Measurements from ENCODE around the gene ABHD12.
"Not testable (repeated sequence)": the region's sequence is repeated elsewhere in the genome, so short reads cannot be mapped to it uniquely, and the experiment has no call there.

The ABHD12 gene

GRCh38 chr20:25390538-25391528 is at the start of gene ABHD12:
Gene ABHD12 (minus strand): TSS chr20:25390835. CDS start chr20:25390703, 132 bp downstream.
- peak; percentile 93 for DNase-seq (ENCODE audit: low read depth, low spot score)

- no peak for DNase-seq (ENCODE audit: low read depth, low spot score)
Observed at GRCh38 chr20:25439328-25439727, 48.7 kb upstream of the ABHD12 start.

- DNase-seq (ENCODE audit: low read depth, low spot score), result no peak
Observed at GRCh38 chr20:25437153-25437581, 46.5 kb upstream of the ABHD12 start.

GRCh38 chr20:25424536-25424935 is 33.9 kb upstream of the ABHD12 start:
- no peak for DNase-seq (ENCODE audit: low read depth, low spot score)

GRCh38 chr20:25422032-25422431 is 31.4 kb upstream of the ABHD12 start:
- no peak for DNase-seq (ENCODE audit: low read depth, low spot score)

- DNase-seq (ENCODE audit: low read depth, low spot score), result no peak
Observed at GRCh38 chr20:25421102-25421501, 30.5 kb upstream of the ABHD12 start.

GRCh38 chr20:25418776-25419175 is 28.1 kb upstream of the ABHD12 start:
- no peak for DNase-seq (ENCODE audit: low read depth, low spot score)

- DNase-seq (ENCODE audit: low read depth, low spot score), result no peak
Observed at GRCh38 chr20:25408890-25409289, 18.3 kb upstream of the ABHD12 start.

- DNase-seq (ENCODE audit: low read depth, low spot score), result no peak
Observed at GRCh38 chr20:25408170-25408547, 17.5 kb upstream of the ABHD12 start.

GRCh38 chr20:25407311-25408169 is 16.9 kb upstream of the ABHD12 start, which contains the start of gene GINS1:
Gene GINS1 (plus strand): TSS chr20:25407673. CDS start chr20:25407821, 148 bp downstream.
- peak; percentile 52 for DNase-seq (ENCODE audit: low read depth, low spot score)

GRCh38 chr20:25402583-25402982 is 11.9 kb upstream of the ABHD12 start:
- DNase-seq (ENCODE audit: low read depth, low spot score), result no peak

- DNase-seq (ENCODE audit: low read depth, low spot score), result not testable (repeated sequence)
Observed at GRCh38 chr20:25400291-25400732, 9.7 kb upstream of the ABHD12 start.

GRCh38 chr20:25399037-25399430 is 8.4 kb upstream of the ABHD12 start:
- DNase-seq (ENCODE audit: low read depth, low spot score), result no peak

GRCh38 chr20:25398376-25399036 is 7.9 kb upstream of the ABHD12 start:
- DNase-seq (ENCODE audit: low read depth, low spot score), result no peak

GRCh38 chr20:25397821-25398220 is 7.2 kb upstream of the ABHD12 start:
- no peak for DNase-seq (ENCODE audit: low read depth, low spot score)

GRCh38 chr20:25397096-25397495 is 6.5 kb upstream of the ABHD12 start:
- no peak for DNase-seq (ENCODE audit: low read depth, low spot score)

- no peak for DNase-seq (ENCODE audit: low read depth, low spot score)
Observed at GRCh38 chr20:25394996-25395395, 4.4 kb upstream of the ABHD12 start.

- DNase-seq (ENCODE audit: low read depth, low spot score), result no peak
Observed at GRCh38 chr20:25394276-25394675, 3.6 kb upstream of the ABHD12 start.

- DNase-seq (ENCODE audit: low read depth, low spot score), result no peak
Observed at GRCh38 chr20:25389858-25390537, 637 bp downstream of the ABHD12 start.

- DNase-seq (ENCODE audit: low read depth, low spot score), result no peak
Observed at GRCh38 chr20:25389401-25389857, 1.2 kb downstream of the ABHD12 start.

All from activated naive CD8-positive, alpha-beta T cell treated with anti-CD3 and anti-CD28 coated beads, Interleukin-2, amount 50 U/mL, for 16 hours (primary cell).